Forelimb muscle (tissue), 1 donor: Measurements from ENCODE around the gene NGEF. TPM values are rescaled to one million over a fixed set of nuclear protein-coding genes. Genes with fewer than 3 reads are reported as not detected.
"Not testable (repeated sequence)": the region's sequence is repeated elsewhere in the genome, so short reads cannot be mapped to it uniquely, and the experiment has no call there.

Experiments used
- DNase-seq: peaks from one replicate; pipeline ENCODE4 v3.0.0-alpha.2; 2013; ENCODE audit warnings: low read depth
- polyA plus RNA-seq: library from polyadenylated mRNA; unstranded; fragments of 120-200 nt; gene quantifications from one replicate; pipeline ENCODE4 v1.2.1, GENCODE V29; 2013; ENCODE audit not compliant: insufficient read length

The NGEF gene
- 1.2 TPM for polyA plus RNA-seq

GRCh38 chr2:233013027-233013461 lies at the start of gene NGEF:
Gene NGEF (minus strand): TSS chr2:233013256. CDS start chr2:232974890, 38,366 bp downstream.
- no peak for DNase-seq

DNA sequence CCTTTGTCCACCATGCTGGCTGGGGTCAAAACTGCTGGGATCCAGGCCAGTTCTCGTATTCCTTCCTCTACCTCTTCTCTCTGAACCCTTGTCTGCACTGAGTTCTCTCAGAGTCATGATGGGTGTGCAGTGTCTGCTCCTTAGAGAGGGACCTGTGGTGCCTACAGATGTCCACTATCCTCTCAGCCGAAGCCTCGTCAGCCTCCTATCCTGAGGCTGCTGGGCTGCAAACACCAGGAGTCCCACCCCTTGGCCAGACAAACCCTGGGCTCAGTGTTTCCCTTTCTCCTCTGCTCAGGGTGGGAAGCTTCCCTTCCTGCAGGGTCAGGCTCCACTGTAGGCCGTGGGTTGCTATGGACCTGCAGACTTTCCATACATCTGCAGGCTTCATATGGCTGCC lies 49.4 kb upstream of the NGEF start:
- no peak for DNase-seq

- DNase-seq: no peak
Measured at GRCh38 chr2:233061591-233062450, 48.8 kb upstream of the NGEF start.

DNA sequence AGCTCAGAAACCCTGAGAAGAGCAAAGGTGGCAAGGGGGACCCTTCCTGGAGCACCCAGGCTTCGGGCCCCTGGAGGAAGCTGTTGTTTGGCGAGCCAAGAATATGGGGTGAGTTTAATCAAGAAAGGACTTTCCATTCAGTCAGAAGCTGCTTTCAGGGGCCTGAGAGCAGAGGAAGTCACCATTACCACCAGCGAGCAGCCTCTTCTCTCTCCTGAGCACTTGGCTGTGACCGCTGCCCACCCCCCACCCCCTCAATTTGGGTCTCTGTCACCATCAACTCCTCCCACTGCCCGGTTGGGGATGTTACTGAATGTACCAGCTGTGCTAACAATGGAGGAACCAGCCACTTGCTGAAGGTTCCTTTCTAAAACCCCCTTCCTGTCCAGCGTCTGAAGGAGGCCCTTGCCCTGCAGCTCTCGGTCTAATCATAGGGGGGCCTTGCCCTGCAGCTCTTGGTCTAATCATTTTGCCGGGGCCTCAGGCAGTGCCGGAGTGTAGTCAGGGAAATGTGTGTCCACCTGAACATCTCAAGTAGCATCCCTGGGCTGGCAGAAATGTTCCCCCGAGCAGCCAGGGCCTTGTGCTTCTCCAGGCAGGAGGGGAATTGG lies 48.0 kb upstream of the NGEF start:
- DNase-seq: no peak

GRCh38 chr2:233060501-233060979 lies 47.5 kb upstream of the NGEF start:
- DNase-seq: no peak

DNA sequence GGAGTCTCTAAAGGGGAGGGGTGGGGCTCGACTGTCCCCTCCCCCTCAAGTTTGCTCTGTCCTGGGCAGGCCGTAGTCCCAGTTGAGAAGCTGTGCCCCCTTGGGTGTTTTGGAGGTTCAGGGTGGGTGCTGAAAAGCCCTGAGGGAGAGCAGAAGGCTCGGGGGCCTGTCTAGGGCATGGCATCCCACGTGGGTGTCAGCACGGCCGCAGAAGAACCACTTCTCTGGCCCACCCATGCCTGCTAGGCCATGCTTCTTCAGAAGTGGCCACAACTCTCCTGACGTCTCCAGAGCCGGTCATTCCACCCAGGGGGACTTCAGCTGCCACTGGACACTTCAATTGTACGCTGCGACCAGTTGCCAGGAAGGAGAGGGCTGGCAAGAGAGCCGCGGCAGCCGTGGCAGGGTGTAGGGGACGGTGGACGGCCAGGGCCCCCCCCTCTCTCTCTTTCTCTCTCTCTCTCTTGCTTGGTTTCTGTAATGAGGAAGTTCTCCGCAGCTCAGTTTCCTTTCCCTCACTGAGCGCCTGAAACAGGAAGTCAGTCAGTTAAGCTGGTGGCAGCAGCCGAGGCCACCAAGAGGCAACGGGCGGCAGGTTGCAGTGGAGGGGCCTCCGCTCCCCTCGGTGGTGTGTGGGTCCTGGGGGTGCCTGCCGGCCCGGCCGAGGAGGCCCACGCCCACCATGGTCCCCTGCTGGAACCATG lies 46.9 kb upstream of the NGEF start, which contains the start of gene INPP5D:
Gene INPP5D, plus strand, starts transcription at position 546 of the 704 bp plus-strand sequence. Its CDS starts 137 bp downstream, at position 683.
- DNase-seq: no peak

GRCh38 chr2:233059547-233059796 lies 46.4 kb upstream of the NGEF start:
- DNase-seq: no peak

GRCh38 chr2:233058717-233059546 lies 45.9 kb upstream of the NGEF start:
- no peak for DNase-seq

GRCh38 chr2:233056961-233057605 lies 44.0 kb upstream of the NGEF start:
- DNase-seq: no peak

GRCh38 chr2:233055362-233055761 lies 42.3 kb upstream of the NGEF start:
- no peak for DNase-seq

- DNase-seq: no peak
Measured at GRCh38 chr2:233053928-233054784, 41.1 kb upstream of the NGEF start.

GRCh38 chr2:233052517-233052916 lies 39.5 kb upstream of the NGEF start:
- not testable (repeated sequence) for DNase-seq

DNA sequence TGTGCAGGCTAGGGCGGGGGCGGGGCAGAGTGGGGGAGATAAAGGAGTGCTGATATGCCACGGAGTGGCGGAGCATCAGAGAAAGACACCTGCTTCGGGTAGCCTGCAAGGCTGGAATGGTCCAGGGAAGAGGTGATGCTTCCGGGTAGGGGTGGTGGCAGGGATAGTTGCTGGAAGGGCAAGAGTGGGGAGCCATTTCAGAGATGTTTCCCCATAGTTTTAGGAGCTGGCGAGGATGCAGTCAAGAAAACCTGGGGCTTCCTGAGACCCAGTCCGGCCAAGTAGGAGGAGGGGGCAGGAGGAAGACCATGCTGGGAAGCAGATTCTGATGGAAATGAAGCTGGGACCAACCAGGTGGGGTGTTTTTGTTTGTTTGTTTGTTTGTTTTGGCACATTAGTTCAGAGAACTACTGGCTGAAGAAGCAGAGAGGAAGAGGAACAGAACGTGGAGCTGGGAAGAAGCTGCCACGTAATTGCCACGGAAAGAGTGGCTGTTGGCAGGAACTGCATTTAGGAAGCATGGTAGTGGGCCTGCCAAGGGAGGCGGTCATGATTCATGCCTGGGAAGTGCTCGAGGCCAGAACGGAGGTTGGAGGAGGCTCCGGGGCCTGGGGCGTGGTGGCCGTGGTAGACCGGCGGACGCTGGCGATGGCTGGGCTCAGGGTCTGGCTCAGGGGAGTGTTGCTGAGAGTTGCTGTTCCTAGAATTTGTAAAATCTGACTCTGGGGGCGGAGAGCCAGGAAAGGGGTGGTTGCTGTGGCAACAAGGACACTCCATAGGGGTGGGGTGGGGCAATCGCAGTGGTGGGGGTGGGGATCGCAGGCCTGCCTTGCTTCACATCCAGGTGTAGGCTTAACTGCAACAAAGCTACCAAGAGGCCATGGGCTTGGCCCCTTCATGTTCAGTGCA lies 38.4 kb upstream of the NGEF start:
- no peak for DNase-seq

DNA sequence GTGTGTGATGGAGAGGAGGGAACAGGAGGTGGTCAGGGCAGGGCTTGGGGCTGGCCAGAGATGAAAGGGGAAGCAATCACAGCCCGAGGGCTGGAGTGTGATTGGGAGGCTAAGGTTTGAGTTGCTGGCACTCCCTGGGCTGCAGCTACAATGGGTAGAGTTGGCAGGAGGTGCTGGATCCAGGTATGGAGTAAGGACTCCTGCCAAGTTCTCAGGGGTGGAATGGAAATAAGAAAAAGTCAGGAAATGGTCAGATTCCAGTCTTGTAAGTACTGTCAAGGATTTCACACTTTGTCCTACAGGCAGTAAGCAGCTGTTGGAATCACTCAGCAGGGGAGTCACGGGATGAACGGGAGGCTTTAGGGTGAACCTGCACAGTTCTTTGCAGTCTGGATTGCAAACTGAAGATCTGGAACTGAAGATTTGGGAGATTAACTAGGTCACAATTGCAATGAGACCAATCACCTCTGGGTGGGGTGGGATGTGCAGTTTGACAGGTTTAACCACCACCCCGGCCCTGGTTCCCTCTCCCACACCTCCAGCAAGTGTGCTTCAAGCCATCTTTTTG lies 36.2 kb upstream of the NGEF start:
- DNase-seq: no peak

DNA sequence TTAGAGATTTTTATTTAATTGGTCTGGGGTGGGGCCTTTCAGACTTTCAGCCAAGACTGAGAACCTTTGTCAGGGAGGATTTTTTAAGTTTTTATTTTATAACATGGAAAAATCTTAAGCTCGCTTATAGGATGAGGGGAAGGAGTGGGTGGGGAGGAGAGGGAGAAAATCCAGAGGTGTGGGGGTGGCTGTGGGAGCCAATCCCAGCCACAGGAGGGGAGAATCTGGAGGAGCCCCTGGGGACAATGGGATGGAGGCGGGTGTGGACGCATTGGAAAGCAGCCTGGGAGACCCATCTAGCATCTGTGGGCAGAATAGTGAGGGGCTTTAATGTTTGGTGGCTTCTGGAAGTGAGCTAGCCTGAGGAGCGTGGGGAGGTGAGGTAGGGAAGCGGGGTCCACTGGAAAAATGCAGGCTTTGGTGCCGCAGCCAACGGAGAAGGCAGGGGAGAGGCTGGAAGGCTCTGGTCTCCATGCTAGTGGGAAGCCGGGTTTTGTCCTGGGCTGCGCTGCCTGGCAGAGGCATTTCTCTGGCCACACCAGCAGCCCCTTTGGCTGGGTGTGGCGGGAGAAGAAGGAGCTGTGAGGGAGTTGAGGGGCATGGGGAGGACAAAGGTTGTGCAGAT lies 35.6 kb upstream of the NGEF start:
- no peak for DNase-seq

DNA sequence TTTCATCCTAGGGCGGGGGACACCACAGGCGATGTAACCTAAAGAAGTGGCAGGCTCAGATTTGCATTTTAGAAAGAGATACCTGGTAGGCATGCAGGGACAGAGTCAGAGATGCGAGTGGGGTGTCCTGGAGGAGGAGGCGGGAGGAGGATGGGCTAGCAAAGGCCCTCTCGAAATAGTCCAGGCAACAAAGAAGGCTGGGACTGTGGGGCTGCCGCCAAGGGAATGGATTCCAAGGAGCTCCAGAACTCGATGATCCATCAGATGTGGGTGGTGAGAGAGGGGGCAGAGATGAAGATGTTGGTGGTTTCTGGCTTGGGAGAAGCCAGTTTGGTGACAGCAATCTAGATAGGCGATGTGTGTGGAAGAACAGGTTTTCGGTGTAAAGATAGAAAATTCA lies 34.6 kb upstream of the NGEF start:
- DNase-seq: no peak

GRCh38 chr2:233047206-233047605 lies 34.1 kb upstream of the NGEF start:
- no peak for DNase-seq

- DNase-seq: no peak
Measured at GRCh38 chr2:233044974-233045605, 32.0 kb upstream of the NGEF start.
